Thyroid gland (tissue), 4 donors: ENCODE data around the gene CGB3. TPM values are rescaled to one million over a fixed set of nuclear protein-coding genes. Genes with fewer than 3 reads are reported as not detected.
A peak's percentile ranks its signal among the peaks of the same experiment; 100 is the strongest.
"Not testable (repeated sequence)": the region's sequence is repeated elsewhere in the genome, so short reads cannot be mapped to it uniquely, and the experiment has no call there.

Experiments used
- DNase-seq, 2 donors: peaks; one replicate each; pipeline ENCODE4 v3.0.0-alpha.2; 2019
- H3K27ac ChIP-seq, 3 donors: fragments of 200-600 bp; sonication (generic); 1 replicate in 2 of 3; 2 replicates in 1 of 3; pipeline ENCODE4 v1.5.1; 2016 to 2019; ENCODE audit warnings: mild to moderate bottlenecking in 1 of 3, moderate library complexity in 1 of 3
- H3K27me3 ChIP-seq: fragments of 200-600 bp; sonication (generic); one replicate; pipeline ENCODE4 v1.5.1; 2019
- H3K36me3 ChIP-seq, 2 donors: fragments of 200-600 bp; sonication (generic); one replicate each; pipeline ENCODE4 v1.5.1; 2016 to 2019
- H3K4me1 ChIP-seq, 2 donors: fragments of 200-600 bp; sonication (generic); one replicate each; pipeline ENCODE4 v1.5.1; 2017 to 2019
- H3K4me3 ChIP-seq, 3 donors: fragments of 200-600 bp; sonication (generic); replicated peaks in 1 of 3; 1 replicate in 2 of 3; 2 replicates in 1 of 3; pipeline ENCODE4 v1.5.1; 2016; ENCODE audit warnings: mild to moderate bottlenecking in 1 of 3
- H3K9me3 ChIP-seq: fragments of 200-600 bp; sonication (generic); one replicate; pipeline ENCODE4 v1.5.1; 2017
- POLR2A ChIP-seq, 2 donors: fragments of 450-650 bp; IDR thresholded peaks; one replicate each; pipeline ENCODE4 v1.6.1; 2017; ENCODE audit warnings: antibody characterized with exemption in 2 of 2, mild to moderate bottlenecking in 2 of 2, moderate library complexity in 1 of 2
- WGBS, 2 donors: methylation state at CpG; one replicate each; pipeline ENCODE4 v1.1.5; 2017; 5-methylcytosine and 5-hydroxymethylcytosine counted together
- intact Hi-C: fragments of 100-400 bp; cut with DNase I; formaldehyde crosslinking; loops from one replicate; pipeline ENCODE4 v1.15.1; 2023
- total RNA-seq, 4 donors: library from RNA; depleted of rRNA; stranded (reverse); fragments of >200 nt; gene quantifications; one replicate each; pipeline ENCODE4 v1.2.3, GENCODE V29; 2016
- TF ChIP-seq, protein P1 (sequence below), 6 experiments: fragments of 200-600 bp in 3 of 6; fragments of 450-650 bp in 3 of 6; sonication (generic) in 3 of 6; IDR thresholded peaks; one replicate each; pipeline ENCODE4 v1.5.1; 2016 to 2019; ENCODE audit warnings: antibody characterized with exemption in 6 of 6, mild to moderate bottlenecking in 2 of 6, inconsistent platforms in 1 of 6, moderate library complexity in 1 of 6

The CGB3 gene
- total RNA-seq, 4 donors from 2014 or later, result not detected

DNA sequence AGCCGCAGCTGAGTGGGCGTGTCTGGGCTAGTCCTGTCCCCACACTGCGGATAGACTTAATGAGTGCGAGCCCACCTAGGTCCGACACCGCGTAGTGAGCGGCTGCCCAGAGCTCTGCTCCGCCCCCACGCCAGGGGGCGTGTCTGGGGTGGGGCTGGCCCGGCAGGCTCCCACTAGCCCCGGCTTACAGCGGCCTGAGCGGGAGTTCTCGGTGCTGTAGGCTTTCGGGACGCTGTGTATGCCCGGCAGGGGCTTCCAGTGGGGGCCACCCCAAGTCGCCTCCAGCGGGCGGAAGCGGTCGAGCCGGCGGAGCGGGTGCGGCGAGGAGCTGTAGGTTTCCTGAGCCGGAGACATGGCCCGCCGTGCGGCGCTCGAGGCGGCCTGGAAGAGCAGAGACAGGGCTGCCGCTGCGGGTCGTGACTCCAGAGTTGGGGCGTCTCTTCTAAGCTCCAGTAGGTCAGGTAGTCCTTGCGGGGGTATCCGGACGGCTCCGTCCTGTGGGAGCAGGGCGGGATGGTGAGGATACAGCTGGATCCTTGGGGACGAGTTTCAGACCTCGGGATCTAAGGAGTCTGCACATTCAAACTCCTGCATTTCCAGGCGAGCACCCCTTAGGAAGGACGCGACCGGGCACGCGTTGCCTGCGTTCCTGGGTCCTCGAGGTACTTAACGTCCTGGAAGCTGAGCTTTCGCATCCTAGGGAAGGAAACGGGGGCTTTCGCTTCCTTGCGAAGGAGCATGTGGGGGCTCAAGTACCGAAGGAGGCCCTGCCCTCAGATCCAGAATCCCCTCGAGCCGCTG, 32.2 kb upstream of the CGB3 start:
- no peak for TF ChIP-seq POLR2A (IDR thresholded peaks at IDR 0.05)
- TF ChIP-seq, protein P1, sequence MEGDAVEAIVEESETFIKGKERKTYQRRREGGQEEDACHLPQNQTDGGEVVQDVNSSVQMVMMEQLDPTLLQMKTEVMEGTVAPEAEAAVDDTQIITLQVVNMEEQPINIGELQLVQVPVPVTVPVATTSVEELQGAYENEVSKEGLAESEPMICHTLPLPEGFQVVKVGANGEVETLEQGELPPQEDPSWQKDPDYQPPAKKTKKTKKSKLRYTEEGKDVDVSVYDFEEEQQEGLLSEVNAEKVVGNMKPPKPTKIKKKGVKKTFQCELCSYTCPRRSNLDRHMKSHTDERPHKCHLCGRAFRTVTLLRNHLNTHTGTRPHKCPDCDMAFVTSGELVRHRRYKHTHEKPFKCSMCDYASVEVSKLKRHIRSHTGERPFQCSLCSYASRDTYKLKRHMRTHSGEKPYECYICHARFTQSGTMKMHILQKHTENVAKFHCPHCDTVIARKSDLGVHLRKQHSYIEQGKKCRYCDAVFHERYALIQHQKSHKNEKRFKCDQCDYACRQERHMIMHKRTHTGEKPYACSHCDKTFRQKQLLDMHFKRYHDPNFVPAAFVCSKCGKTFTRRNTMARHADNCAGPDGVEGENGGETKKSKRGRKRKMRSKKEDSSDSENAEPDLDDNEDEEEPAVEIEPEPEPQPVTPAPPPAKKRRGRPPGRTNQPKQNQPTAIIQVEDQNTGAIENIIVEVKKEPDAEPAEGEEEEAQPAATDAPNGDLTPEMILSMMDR (IDR thresholded peaks at IDR 0.05), result peak in 2 of 6 experiments; percentile 9 to 26
- 0 to 2% methylated on average over 11 to 29 of the region's 63 CpGs for WGBS, 2 donors
- Histone ChIP-seq H3K4me1 (peaks cover 2 to 19% of the 10 kb centered on the region in 2 donors), H3K27me3 (no peaks in the 10 kb centered on the region), H3K4me3 (peak overlapping the region in 2 of 3 donors; percentile 30 to 33), H3K36me3 (no peaks in the 10 kb centered on the region), H3K9me3 (no peaks in the 10 kb centered on the region), H3K27ac (no peak overlapping the region)
- peak; percentile 46 to 48 for DNase-seq
- intact Hi-C loops, result no loop called here

DNA sequence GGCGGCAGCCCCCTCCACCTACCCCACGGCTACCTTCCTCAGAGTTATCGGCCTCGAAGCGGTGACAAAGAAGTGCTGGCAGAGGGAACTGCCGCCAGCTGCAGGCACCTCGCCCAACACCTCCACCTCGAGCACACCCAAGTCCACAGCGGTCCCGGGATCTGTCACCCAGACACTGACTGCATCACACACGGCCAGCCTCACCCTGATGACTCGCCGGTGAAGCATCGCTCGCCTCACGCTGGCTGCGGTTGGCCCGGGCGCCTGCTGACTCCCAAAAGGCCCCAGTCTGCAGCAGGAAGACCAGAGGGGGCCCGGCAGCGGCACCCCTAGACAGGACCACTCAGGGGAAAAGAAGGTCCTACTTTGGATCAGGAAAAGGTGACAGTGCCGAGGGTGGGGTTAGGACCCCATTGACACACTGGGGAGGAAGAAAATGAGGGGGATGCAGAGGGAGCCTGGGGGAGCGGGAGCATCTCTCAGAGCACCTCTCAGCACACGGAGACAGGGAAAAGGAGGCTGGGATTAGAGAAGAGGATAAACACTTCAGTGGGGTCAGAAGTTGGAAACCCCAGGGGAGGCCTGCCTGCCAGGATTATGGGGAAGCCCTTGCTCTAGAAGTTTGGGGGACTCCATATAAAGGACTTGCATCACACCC, 26.4 kb upstream of the CGB3 start:
- H3K9me3 ChIP-seq, DNase-seq, intact Hi-C loops, H3K27me3 ChIP-seq, H3K27ac ChIP-seq, H3K36me3 ChIP-seq, H3K4me3 ChIP-seq, H3K4me1 ChIP-seq: not testable (repeated sequence)
- 87 to 88% methylated on average over 14 to 19 of the region's 24 CpGs for WGBS, 2 donors

DNA sequence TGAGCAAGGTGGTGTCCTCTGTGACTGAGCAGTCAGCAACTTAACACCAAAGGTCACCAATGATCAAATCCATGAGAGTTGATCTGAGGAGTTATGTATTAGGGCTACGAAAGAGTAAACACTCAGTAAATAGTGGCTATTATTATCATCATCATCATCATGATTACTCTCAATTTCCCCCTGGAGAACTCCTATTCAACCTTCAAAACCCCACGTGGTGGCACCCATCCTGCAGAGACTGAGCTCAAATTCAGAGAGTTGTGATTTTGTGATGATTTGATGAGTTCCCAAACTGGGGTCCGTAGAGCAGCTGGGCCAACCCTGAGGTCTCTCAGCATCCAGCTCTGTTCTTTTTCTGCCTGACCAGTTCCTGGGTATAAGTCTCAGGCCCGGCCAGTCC, 25.7 kb upstream of the CGB3 start:
- H3K9me3 ChIP-seq, intact Hi-C loops, DNase-seq, H3K27ac ChIP-seq, H3K36me3 ChIP-seq, H3K4me3 ChIP-seq, H3K27me3 ChIP-seq, H3K4me1 ChIP-seq: not testable (repeated sequence)
- 83 to 88% methylated on average over 3 of the region's 4 CpGs for WGBS, 2 donors

DNA sequence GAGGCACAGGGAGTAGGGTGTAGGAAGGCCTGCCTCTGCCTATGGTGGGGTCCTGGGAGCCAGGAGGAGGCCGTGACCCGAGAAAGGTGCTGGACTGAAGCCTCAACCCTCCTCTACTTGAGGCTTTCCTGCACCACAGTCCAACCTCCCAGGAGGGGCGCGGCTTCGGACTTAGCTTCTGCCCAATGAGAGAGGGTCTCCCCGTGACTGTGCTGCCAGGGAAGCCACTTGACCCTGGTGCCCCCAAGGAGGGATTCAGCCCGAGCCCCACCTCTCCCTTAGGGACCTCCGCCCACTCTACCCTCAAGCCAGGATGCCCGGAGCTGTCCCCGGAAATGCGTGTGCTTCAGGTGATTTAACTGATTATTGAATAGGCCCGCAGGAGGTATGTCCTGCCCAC, 24.9 kb upstream of the CGB3 start, which contains the start of gene CGB8:
Gene CGB8 (minus strand): TSS at position 101 of the 400 bp plus-strand sequence. CDS start 372 bp downstream, outside the sequence.
- 60 to 70% methylated on average over 1 to 10 of the region's 12 CpGs for WGBS, 2 donors

DNA sequence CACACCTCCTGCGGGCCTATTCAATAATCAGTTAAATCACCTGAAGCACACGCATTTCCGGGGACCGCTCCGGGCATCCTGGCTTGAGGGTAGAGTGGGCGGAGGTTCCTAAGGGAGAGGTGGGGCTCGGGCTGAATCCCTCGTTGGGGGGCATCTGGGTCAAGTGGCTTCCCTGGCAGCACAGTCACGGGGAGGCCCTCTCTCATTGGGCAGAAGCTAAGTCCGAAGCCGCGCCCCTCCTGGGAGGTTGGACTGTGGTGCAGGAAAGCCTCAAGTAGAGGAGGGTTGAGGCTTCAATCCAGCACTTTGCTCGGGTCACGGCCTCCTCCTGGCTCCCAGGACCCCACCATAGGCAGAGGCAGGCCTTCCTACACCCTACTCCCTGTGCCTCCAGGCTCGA, 19.4 kb upstream of the CGB3 start, which contains the start of gene CGB5:
Gene CGB5 (plus strand): TSS at position 301 of the 400 bp plus-strand sequence. CDS start 362 bp downstream, outside the sequence.
- H3K27me3 ChIP-seq, DNase-seq, H3K4me1 ChIP-seq, H3K27ac ChIP-seq, H3K9me3 ChIP-seq, H3K4me3 ChIP-seq, intact Hi-C loops, H3K36me3 ChIP-seq: not testable (repeated sequence)
- WGBS, 2 donors, result 64 to 79% methylated on average over 6 to 10 of the region's 15 CpGs

More for the DNA sequence above, 24.9 kb upstream of the CGB3 start, which contains the start of gene CGB8:
- H3K36me3 ChIP-seq, H3K4me1 ChIP-seq, intact Hi-C loops, H3K27ac ChIP-seq, H3K27me3 ChIP-seq, DNase-seq, H3K4me3 ChIP-seq, H3K9me3 ChIP-seq: not testable (repeated sequence)

DNA sequence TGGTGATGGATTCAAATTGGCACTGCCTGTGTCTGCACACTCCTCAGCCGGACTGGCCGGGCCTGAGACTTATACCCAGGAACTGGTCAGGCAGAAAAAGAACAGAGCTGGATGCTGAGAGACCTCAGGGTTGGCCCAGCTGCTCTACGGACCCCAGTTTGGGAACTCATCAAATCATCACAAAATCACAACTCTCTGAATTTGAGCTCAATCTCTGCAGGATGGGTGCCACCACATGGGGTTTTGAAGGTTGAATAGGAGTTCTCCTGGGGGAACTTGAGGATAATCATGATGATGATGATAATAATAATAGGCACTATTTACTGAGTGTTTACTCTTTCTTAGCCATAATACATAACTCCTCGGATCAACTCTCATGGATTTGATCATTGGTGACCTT, 18.5 kb upstream of the CGB3 start:
- WGBS, 2 donors, result 87 to 95% methylated on average over 1 to 2 of the region's 4 CpGs
- H3K4me3 ChIP-seq, H3K36me3 ChIP-seq, H3K27ac ChIP-seq, DNase-seq, H3K9me3 ChIP-seq, H3K4me1 ChIP-seq, H3K27me3 ChIP-seq, intact Hi-C loops: not testable (repeated sequence)

DNA sequence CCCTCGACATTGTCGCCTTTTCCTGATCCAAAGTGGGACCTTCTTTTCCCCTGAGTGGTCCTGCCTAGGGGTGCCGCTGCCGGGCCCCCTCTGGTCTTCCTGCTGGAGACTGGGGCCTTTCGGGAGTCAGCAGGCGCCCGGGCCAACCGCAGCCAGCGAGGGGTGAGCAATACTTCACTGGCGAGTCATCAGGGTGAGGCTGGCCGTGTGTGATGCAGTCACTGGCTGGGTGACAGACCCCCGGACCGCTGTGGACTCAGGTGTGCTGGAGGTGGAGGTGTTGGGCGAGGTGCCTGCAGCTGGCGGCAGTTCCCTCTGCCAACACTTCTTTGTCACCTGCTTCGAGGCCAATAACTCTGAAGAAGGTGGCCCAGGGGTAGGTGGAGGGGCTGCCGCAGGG, 18.0 kb upstream of the CGB3 start:
- TF ChIP-seq, protein P1 (IDR thresholded peaks at IDR 0.05), result no peak
- TF ChIP-seq POLR2A (IDR thresholded peaks at IDR 0.05), result no peak
- Histone ChIP-seq H3K4me1 (no peaks in the 10 kb centered on the region), H3K4me3 (no peak overlapping the region), H3K36me3 (no peaks in the 10 kb centered on the region), H3K27ac (no peak overlapping the region), H3K9me3 (no peaks in the 10 kb centered on the region), H3K27me3 (no peaks in the 10 kb centered on the region)
- WGBS, 2 donors, result 83 to 85% methylated on average over 7 to 13 of the region's 17 CpGs
- intact Hi-C loops, result no loop called here
- DNase-seq, result no peak

DNA sequence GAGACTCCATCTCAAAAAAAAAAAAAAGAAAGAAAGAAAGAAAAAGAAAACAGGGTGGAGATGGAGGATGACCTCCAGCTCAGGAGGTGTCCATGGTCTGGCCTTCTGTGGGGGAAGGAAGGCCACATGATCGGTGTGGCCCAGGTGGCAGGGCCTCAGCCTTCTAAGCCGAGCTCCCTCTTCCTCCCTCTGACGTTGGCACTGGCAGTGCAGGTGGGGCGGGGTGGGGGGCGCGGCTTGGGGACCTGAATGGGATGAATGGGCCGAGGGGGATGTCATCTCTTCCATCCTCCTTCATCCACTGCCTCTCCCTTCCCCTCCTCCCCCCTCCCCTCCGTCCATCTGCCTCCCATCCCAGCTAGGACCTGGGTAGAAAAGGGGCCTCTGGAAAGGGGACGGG, 15.6 kb upstream of the CGB3 start:
- H3K9me3 ChIP-seq, H3K4me3 ChIP-seq, H3K27me3 ChIP-seq, H3K4me1 ChIP-seq, intact Hi-C loops, H3K27ac ChIP-seq, H3K36me3 ChIP-seq, DNase-seq: not testable (repeated sequence)
- 67 to 78% methylated on average over 5 to 6 of the region's 9 CpGs for WGBS, 2 donors

DNA sequence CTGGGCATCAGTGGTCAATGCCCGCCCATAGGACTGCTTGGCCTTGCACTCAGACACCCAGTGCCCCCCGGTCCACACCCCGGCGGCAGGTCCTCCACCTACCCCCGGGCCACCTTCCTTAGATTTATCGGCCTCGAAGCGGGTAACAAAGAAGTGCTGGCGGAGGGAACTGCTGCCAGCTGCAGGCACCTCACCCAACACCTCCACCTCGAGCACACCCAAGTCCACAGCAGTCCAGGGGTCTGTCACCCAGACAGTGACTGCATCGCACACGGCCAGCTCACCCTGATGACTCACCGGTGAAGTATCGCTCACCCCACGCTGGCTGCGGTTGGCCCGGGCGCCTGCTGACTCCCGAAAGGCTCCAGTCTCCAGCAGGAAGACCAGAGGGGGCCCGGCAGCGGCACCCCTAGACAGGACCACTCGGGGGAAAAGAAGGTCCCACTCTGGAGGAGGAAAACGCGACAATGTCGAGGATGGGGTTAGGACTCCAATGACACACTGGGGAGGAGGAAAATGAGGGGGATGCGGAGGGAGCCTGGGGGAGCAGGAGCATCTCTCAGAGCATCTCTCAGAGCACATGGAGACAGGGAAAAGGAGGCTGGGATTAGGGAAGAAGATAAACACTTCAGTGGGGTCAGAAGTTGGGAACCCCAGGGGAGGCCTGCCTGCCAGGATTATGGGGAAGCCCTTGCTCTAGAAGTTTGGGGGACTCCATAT, 14.6 kb upstream of the CGB3 start:
- intact Hi-C loops, H3K4me3 ChIP-seq, DNase-seq, H3K4me1 ChIP-seq, H3K36me3 ChIP-seq, H3K27me3 ChIP-seq, H3K9me3 ChIP-seq, H3K27ac ChIP-seq: not testable (repeated sequence)
- WGBS, 2 donors, result 88 to 89% methylated on average over 16 to 26 of the region's 26 CpGs

DNA sequence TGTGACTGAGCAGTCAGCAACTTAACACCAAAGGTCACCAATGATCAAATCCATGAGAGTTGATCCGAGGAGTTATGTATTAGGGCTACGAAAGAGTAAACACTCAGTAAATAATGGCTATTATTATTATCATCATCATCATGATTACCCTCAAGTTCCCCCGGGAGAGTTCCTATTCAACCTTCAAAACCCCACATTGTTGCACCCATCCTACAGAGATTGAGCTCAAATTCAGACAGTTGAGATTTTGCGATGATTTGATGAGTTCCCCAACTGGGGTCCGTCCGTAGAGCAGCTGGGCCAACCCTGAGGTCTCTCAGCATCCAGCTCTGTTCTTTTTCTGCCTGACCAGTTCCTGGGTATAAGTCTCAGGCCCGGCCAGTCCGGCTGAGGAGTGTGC, 14.0 kb upstream of the CGB3 start:
- H3K27me3 ChIP-seq, H3K4me3 ChIP-seq, H3K27ac ChIP-seq, H3K9me3 ChIP-seq, intact Hi-C loops, H3K4me1 ChIP-seq, H3K36me3 ChIP-seq, DNase-seq: not testable (repeated sequence)
- 73 to 91% methylated on average over 5 to 8 of the region's 8 CpGs for WGBS, 2 donors
